GM23338 (cell line): ENCODE results near the gene ACOX3. TPM values are rescaled to one million over a fixed set of nuclear protein-coding genes. Genes with fewer than 3 reads are reported as not detected.

ENCODE experiments used
- ATAC-seq: fragments of 200-7000 bp; cut with Tn5 transposase; 3 replicates; pipeline ENCODE4 v1.9.1; 2020
- DNase-seq: peaks from one replicate; pipeline ENCODE4 v3.0.0-alpha.2; 2015; ENCODE audit warnings: low spot score
- H2AFZ ChIP-seq: fragments of 200-600 bp; sonication (generic); 2 replicates; pipeline ENCODE4 v1.8.0; 2016; ENCODE audit warnings: antibody characterized with exemption, mild to moderate bottlenecking, moderate library complexity
- H3F3A ChIP-seq: fragments of 200-600 bp; sonication (generic); replicated peaks from 2 replicates; pipeline ENCODE4 v1.8.0; 2017; ENCODE audit warnings: antibody characterized with exemption, mixed run types, low read depth
- H3K27ac ChIP-seq: fragments of 200-600 bp; sonication (generic); 2 replicates; pipeline ENCODE4 v1.6.1; 2016; ENCODE audit warnings: low read depth
- H3K27me3 ChIP-seq: fragments of 200-600 bp; sonication (generic); 2 replicates; pipeline ENCODE4 v1.8.0; 2016; ENCODE audit warnings: mild to moderate bottlenecking, mixed run types, moderate library complexity; ENCODE audit not compliant: insufficient read depth
- H3K36me3 ChIP-seq: fragments of 200-600 bp; sonication (generic); 2 replicates; pipeline ENCODE4 v1.8.0; 2016; ENCODE audit warnings: mild to moderate bottlenecking; ENCODE audit not compliant: insufficient read depth
- H3K4me1 ChIP-seq: fragments of 200-600 bp; sonication (generic); 2 replicates; pipeline ENCODE4 v1.8.0; 2016; ENCODE audit warnings: mild to moderate bottlenecking, moderate library complexity; ENCODE audit not compliant: insufficient read depth
- H3K4me2 ChIP-seq: fragments of 200-600 bp; sonication (generic); 2 replicates; pipeline ENCODE4 v1.7.1; 2017; ENCODE audit warnings: mixed run types
- H3K4me3 ChIP-seq: fragments of 200-600 bp; sonication (generic); 2 replicates; pipeline ENCODE4 v1.6.1; 2016; ENCODE audit warnings: mixed run types
- H3K79me2 ChIP-seq: fragments of 200-600 bp; sonication (generic); replicated peaks from 2 replicates; pipeline ENCODE4 v1.8.0; 2017; ENCODE audit warnings: mild to moderate bottlenecking; ENCODE audit not compliant: insufficient read depth
- H3K9me2 ChIP-seq: fragments of 200-600 bp; sonication (generic); 2 replicates; pipeline ENCODE4 v1.8.0; 2017; ENCODE audit not compliant: insufficient read depth
- H4K20me1 ChIP-seq: fragments of 200-600 bp; sonication (generic); replicated peaks from 2 replicates; pipeline ENCODE4 v1.8.0; 2017; ENCODE audit warnings: mild to moderate bottlenecking; ENCODE audit not compliant: insufficient read depth
- H3K27ac Mint-ChIP-seq: 2 replicates; pipeline ENCODE4 v1.8.0; 2020; ENCODE audit warnings: inconsistent platforms, mild to moderate bottlenecking, moderate library complexity, mixed read lengths
- H3K27me3 Mint-ChIP-seq: 3 replicates; pipeline ENCODE4 v1.8.0; 2022; ENCODE audit warnings: low read depth, mild to moderate bottlenecking, moderate library complexity, mixed read lengths, inconsistent platforms; ENCODE audit not compliant: insufficient read depth, poor library complexity
- H3K36me3 Mint-ChIP-seq: 3 replicates; pipeline ENCODE4 v1.8.0; 2021; ENCODE audit warnings: low read depth, mild to moderate bottlenecking, inconsistent platforms, moderate library complexity, mixed read lengths
- H3K4me1 Mint-ChIP-seq: 3 replicates; pipeline ENCODE4 v1.8.0; 2020; ENCODE audit warnings: mild to moderate bottlenecking, inconsistent platforms, mixed read lengths
- H3K4me3 Mint-ChIP-seq: 3 replicates; pipeline ENCODE4 v1.8.0; 2021; ENCODE audit warnings: moderate library complexity, mild to moderate bottlenecking, inconsistent platforms, mixed read lengths
- H3K9me3 Mint-ChIP-seq: 3 replicates; pipeline ENCODE4 v1.8.0; 2020; ENCODE audit warnings: moderate library complexity, mild to moderate bottlenecking, inconsistent platforms, mixed read lengths
- CREB1 ChIP-seq: fragments of 250-450 bp; sonication (Bioruptor Pico); IDR thresholded peaks from 2 replicates; pipeline ENCODE4 v1.5.0; 2020; ENCODE audit warnings: low read depth, mild to moderate bottlenecking, moderate library complexity
- EZH2 ChIP-seq: fragments of 200-600 bp; sonication (generic); IDR thresholded peaks from one replicate; pipeline ENCODE4 v1.8.0; 2017; ENCODE audit warnings: antibody characterized with exemption, mild to moderate bottlenecking, low read depth; ENCODE audit not compliant: unreplicated experiment
- EZH2phosphoT487 ChIP-seq: fragments of 200-600 bp; sonication (generic); IDR thresholded peaks from one replicate; pipeline ENCODE4 v1.8.1; 2018; ENCODE audit warnings: antibody characterized with exemption; ENCODE audit not compliant: unreplicated experiment
- JUNB ChIP-seq: IDR thresholded peaks from one replicate; pipeline ENCODE4 v1.6.1; 2016; ENCODE audit warnings: antibody characterized with exemption; ENCODE audit not compliant: unreplicated experiment
- POLR2AphosphoS5 ChIP-seq: IDR thresholded peaks from 2 replicates; pipeline ENCODE4 v1.6.1; 2016; ENCODE audit warnings: antibody characterized with exemption, low read depth
- STAT1 ChIP-seq: IDR thresholded peaks from one replicate; pipeline ENCODE4 v1.6.1; 2016; ENCODE audit warnings: antibody characterized with exemption; ENCODE audit not compliant: unreplicated experiment
- ZNF114 ChIP-seq: fragments of 250-450 bp; sonication (Bioruptor Pico); IDR thresholded peaks from 2 replicates; pipeline ENCODE4 v1.5.0; 2020; ENCODE audit warnings: mild to moderate bottlenecking, moderate library complexity
- ZNF331 ChIP-seq: fragments of 250-450 bp; sonication (Bioruptor Pico); IDR thresholded peaks from 2 replicates; pipeline ENCODE4 v1.5.0; 2020; ENCODE audit warnings: low read depth, mild to moderate bottlenecking, moderate library complexity
- polyA plus RNA-seq: library from polyadenylated mRNA; unstranded; fragments of >200 nt; fragmentation: Nextera tagmentation; extraction: Ambion mirVana; gene quantifications from 2 replicates; pipeline ENCODE4 v1.2.1, GENCODE V29; 2016
- total RNA-seq: library from RNA; depleted of rRNA; stranded (reverse); fragments of >200 nt; shearing (Covaris generic); gene quantifications from 2 replicates; pipeline ENCODE4 v1.2.3, GENCODE V29; 2014
- TF ChIP-seq, protein P1 (sequence below), 2 experiments: fragments of 200-600 bp in 1 of 2; sonication (generic) in 1 of 2; conservative IDR thresholded peaks; 2 replicates each; pipeline versions ENCODE4 v1.5.1 to v1.6.1; 2016 to 2017; ENCODE audit warnings: antibody characterized with exemption in 2 of 2, low read depth in 2 of 2, mild to moderate bottlenecking in 2 of 2, moderate library complexity in 1 of 2
- TF ChIP-seq, protein P2 (sequence below): IDR thresholded peaks from 2 replicates; pipeline ENCODE4 v1.6.1; 2016; ENCODE audit warnings: antibody characterized with exemption
- TF ChIP-seq, protein P3 (sequence below): fragments of 250-450 bp; sonication (Bioruptor Pico); IDR thresholded peaks from 2 replicates; pipeline ENCODE4 v1.5.0; 2020; ENCODE audit warnings: mild to moderate bottlenecking, moderate library complexity

ACOX3 gene
- total and polyA plus RNA-seq, 2 experiments from 2014 or later: 6.4 to 17.2 TPM

DNA sequence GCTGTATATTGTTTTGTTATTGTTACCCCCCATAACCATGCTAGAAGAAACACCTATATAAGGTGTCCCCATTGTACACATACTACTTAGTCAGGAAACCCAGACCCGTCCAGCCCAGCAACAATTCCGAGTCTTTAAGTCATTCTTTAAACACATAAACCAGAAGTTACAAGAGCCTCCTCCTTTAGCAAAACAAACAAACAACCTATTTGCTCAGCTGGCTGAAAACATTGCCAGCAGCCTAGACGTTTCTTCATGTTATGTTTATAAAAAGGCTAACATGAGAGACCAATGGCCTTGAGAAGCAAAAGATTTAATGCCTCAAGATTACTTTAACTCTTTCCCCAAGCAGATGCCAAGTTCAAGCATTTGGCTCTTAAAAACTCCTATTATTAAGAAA is 1.4 kb downstream of the ACOX3 start:
- peak overlapping the region; percentile 19 for H3K4me3 Mint-ChIP-seq
- Histone ChIP-seq H3F3A (no peaks in the 10 kb centered on the region), H3K4me2 (no peak overlapping the region), H3K9me2 (no peaks in the 10 kb centered on the region), H3K36me3 (no peaks in the 10 kb centered on the region), H3K27ac (no peak overlapping the region; the same call in 1 of the 2 replicates), H3K79me2 (peaks cover 43% of the 10 kb centered on the region), H2AFZ (no peak overlapping the region), H3K4me3 (no peak overlapping the region), H3K4me1 (peaks cover 33% of the 10 kb centered on the region), H3K27me3 (no peaks in the 10 kb centered on the region), H4K20me1 (peaks cover 11% of the 10 kb centered on the region)
- H3K4me1 Mint-ChIP-seq: peaks cover 59% of the 10 kb centered on the region
- TF ChIP-seq, protein P1, sequence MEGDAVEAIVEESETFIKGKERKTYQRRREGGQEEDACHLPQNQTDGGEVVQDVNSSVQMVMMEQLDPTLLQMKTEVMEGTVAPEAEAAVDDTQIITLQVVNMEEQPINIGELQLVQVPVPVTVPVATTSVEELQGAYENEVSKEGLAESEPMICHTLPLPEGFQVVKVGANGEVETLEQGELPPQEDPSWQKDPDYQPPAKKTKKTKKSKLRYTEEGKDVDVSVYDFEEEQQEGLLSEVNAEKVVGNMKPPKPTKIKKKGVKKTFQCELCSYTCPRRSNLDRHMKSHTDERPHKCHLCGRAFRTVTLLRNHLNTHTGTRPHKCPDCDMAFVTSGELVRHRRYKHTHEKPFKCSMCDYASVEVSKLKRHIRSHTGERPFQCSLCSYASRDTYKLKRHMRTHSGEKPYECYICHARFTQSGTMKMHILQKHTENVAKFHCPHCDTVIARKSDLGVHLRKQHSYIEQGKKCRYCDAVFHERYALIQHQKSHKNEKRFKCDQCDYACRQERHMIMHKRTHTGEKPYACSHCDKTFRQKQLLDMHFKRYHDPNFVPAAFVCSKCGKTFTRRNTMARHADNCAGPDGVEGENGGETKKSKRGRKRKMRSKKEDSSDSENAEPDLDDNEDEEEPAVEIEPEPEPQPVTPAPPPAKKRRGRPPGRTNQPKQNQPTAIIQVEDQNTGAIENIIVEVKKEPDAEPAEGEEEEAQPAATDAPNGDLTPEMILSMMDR (conservative IDR thresholded peaks at IDR 0.05; ENCODE audit: low read depth in 2 of 2): no peak
- no peak for TF ChIP-seq ZNF331 (CRISPR knock-in tag)
- no peak for TF ChIP-seq STAT1
- no peak for TF ChIP-seq JUNB
- TF ChIP-seq ZNF114 (CRISPR knock-in tag): no peak
- H3K36me3 Mint-ChIP-seq: peaks cover 5% of the 10 kb centered on the region; the same call in 1 of the 3 replicates
- ATAC-seq (no peak), DNase-seq (no peak)
- H3K9me3 Mint-ChIP-seq: peaks cover 15% of the 10 kb centered on the region
- H3K27me3 Mint-ChIP-seq: peaks cover 12% of the 10 kb centered on the region
- no peak overlapping the region for H3K27ac Mint-ChIP-seq

DNA sequence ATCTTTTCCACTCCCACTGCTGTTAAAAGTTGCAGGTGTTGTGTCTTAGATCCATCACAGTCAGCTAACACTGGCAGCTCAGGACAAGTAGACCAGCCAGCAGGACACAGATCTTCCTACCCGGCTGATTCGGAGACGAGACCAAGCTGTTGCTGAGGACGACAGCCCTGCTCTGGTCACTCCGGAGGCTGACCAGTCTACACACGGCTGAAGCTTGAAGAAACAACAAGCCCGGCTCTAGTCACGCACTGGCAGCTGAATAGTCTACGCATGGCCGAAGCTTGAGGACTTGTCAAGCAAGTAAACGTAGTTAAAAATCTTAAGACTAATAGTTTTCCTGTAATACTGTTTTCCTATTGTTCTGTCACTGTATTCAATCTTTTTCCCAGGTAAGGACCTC is 1.8 kb downstream of the ACOX3 start:
- peaks cover 33% of the 10 kb centered on the region for H3K4me1 ChIP-seq
- H3K36me3 ChIP-seq: no peaks in the 10 kb centered on the region
- H3F3A ChIP-seq: no peaks in the 10 kb centered on the region
- no peak overlapping the region for H3K27ac ChIP-seq
- peaks cover 13% of the 10 kb centered on the region for H3K27me3 Mint-ChIP-seq
- no peaks in the 10 kb centered on the region for H3K9me2 ChIP-seq
- no peak overlapping the region for H3K4me3 ChIP-seq
- H3K79me2 ChIP-seq: peaks cover 39% of the 10 kb centered on the region
- H3K4me3 Mint-ChIP-seq: peak overlapping the region; percentile 19; the same call in 1 of the 3 replicates
- no peak overlapping the region for H2AFZ ChIP-seq
- peaks cover 61% of the 10 kb centered on the region for H3K4me1 Mint-ChIP-seq
- no peak overlapping the region for H3K27ac Mint-ChIP-seq
- H3K4me2 ChIP-seq: no peak overlapping the region
- H4K20me1 ChIP-seq: peaks cover 11% of the 10 kb centered on the region
- no peak for DNase-seq
- H3K27me3 ChIP-seq: no peaks in the 10 kb centered on the region
- peaks cover 15% of the 10 kb centered on the region for H3K9me3 Mint-ChIP-seq
- peaks cover 5% of the 10 kb centered on the region; the same call in 1 of the 3 replicates for H3K36me3 Mint-ChIP-seq
- no peak for ATAC-seq
- no peak for TF ChIP-seq ZNF114 (CRISPR knock-in tag)
- TF ChIP-seq POLR2AphosphoS5: no peak
- TF ChIP-seq ZNF331 (CRISPR knock-in tag): no peak
- TF ChIP-seq, protein P2, sequence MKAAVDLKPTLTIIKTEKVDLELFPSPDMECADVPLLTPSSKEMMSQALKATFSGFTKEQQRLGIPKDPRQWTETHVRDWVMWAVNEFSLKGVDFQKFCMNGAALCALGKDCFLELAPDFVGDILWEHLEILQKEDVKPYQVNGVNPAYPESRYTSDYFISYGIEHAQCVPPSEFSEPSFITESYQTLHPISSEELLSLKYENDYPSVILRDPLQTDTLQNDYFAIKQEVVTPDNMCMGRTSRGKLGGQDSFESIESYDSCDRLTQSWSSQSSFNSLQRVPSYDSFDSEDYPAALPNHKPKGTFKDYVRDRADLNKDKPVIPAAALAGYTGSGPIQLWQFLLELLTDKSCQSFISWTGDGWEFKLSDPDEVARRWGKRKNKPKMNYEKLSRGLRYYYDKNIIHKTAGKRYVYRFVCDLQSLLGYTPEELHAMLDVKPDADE: no peak
- TF ChIP-seq CREB1 (CRISPR knock-in tag): no peak
- no peak for TF ChIP-seq JUNB
- no peak for TF ChIP-seq EZH2phosphoT487
- TF ChIP-seq EZH2: no peak
- TF ChIP-seq, protein P3, sequence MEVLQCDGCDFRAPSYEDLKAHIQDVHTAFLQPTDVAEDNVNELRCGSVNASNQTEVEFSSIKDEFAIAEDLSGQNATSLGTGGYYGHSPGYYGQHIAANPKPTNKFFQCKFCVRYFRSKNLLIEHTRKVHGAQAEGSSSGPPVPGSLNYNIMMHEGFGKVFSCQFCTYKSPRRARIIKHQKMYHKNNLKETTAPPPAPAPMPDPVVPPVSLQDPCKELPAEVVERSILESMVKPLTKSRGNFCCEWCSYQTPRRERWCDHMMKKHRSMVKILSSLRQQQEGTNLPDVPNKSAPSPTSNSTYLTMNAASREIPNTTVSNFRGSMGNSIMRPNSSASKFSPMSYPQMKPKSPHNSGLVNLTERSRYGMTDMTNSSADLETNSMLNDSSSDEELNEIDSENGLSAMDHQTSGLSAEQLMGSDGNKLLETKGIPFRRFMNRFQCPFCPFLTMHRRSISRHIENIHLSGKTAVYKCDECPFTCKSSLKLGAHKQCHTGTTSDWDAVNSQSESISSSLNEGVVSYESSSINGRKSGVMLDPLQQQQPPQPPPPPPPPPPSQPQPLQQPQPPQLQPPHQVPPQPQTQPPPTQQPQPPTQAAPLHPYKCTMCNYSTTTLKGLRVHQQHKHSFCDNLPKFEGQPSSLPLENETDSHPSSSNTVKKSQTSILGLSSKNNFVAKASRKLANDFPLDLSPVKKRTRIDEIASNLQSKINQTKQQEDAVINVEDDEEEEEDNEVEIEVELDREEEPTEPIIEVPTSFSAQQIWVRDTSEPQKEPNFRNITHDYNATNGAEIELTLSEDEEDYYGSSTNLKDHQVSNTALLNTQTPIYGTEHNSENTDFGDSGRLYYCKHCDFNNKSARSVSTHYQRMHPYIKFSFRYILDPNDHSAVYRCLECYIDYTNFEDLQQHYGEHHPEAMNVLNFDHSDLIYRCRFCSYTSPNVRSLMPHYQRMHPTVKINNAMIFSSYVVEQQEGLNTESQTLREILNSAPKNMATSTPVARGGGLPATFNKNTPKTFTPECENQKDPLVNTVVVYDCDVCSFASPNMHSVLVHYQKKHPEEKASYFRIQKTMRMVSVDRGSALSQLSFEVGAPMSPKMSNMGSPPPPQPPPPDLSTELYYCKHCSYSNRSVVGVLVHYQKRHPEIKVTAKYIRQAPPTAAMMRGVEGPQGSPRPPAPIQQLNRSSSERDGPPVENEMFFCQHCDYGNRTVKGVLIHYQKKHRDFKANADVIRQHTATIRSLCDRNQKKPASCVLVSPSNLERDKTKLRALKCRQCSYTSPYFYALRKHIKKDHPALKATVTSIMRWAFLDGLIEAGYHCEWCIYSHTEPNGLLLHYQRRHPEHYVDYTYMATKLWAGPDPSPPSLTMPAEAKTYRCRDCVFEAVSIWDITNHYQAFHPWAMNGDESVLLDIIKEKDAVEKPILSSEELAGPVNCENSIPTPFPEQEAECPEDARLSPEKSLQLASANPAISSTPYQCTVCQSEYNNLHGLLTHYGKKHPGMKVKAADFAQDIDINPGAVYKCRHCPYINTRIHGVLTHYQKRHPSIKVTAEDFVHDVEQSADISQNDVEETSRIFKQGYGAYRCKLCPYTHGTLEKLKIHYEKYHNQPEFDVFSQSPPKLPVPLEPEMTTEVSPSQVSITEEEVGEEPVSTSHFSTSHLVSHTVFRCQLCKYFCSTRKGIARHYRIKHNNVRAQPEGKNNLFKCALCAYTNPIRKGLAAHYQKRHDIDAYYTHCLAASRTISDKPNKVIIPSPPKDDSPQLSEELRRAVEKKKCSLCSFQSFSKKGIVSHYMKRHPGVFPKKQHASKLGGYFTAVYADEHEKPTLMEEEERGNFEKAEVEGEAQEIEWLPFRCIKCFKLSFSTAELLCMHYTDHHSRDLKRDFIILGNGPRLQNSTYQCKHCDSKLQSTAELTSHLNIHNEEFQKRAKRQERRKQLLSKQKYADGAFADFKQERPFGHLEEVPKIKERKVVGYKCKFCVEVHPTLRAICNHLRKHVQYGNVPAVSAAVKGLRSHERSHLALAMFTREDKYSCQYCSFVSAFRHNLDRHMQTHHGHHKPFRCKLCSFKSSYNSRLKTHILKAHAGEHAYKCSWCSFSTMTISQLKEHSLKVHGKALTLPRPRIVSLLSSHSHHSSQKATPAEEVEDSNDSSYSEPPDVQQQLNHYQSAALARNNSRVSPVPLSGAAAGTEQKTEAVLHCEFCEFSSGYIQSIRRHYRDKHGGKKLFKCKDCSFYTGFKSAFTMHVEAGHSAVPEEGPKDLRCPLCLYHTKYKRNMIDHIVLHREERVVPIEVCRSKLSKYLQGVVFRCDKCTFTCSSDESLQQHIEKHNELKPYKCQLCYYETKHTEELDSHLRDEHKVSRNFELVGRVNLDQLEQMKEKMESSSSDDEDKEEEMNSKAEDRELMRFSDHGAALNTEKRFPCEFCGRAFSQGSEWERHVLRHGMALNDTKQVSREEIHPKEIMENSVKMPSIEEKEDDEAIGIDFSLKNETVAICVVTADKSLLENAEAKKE (CRISPR knock-in tag): no peak
- TF ChIP-seq STAT1: no peak
